ENCODE data around the gene ADAM15.

GRCh38 chr1:155034318-155035208, 16.6 kb upstream of the ADAM15 start:
- TF ChIP-seq CTCF (IDR thresholded peaks at IDR 0.05), result no peak
- no peak for TF ChIP-seq ZFX (IDR thresholded peaks at IDR 0.05; ENCODE audit: borderline replicate concordance)

All from 22Rv1 (cell line).